Subcutaneous adipose tissue (tissue), 4 donors: ENCODE measurements around the gene RASA3. TPM values are rescaled to one million over a fixed set of nuclear protein-coding genes. Genes with fewer than 3 reads are reported as not detected.

Experiments used
- CTCF ChIP-seq: fragments of 450-650 bp; IDR thresholded peaks from one replicate; pipeline ENCODE4 v1.5.1; 2016; ENCODE audit warnings: low read depth, mild to moderate bottlenecking, control low read depth, antibody characterized with exemption, moderate library complexity
- total RNA-seq, 4 donors: library from RNA; depleted of rRNA; stranded (reverse); fragments of >200 nt; gene quantifications; one replicate each; pipeline ENCODE4 v1.1.0, GENCODE V29; 2016

Gene RASA3
- total RNA-seq, 4 donors from 2014 or later = 36.9 to 70.1 (median 46.3) TPM

GRCh38 chr13:114102131-114102520, 30.3 kb downstream of the RASA3 start:
- no peak for TF ChIP-seq CTCF

GRCh38 chr13:114101358-114102130, 30.9 kb downstream of the RASA3 start:
- no peak for TF ChIP-seq CTCF

GRCh38 chr13:114100446-114101357, 31.7 kb downstream of the RASA3 start:
- TF ChIP-seq CTCF = no peak

- no peak for TF ChIP-seq CTCF
Measured at GRCh38 chr13:114099918-114100445, 32.4 kb downstream of the RASA3 start.

GRCh38 chr13:114099191-114099590, 33.2 kb downstream of the RASA3 start:
- TF ChIP-seq CTCF = no peak

GRCh38 chr13:114097893-114098688, 34.3 kb downstream of the RASA3 start:
- no peak for TF ChIP-seq CTCF
